Right lobe of liver (tissue), 6 donors: ENCODE data around the gene BRDT. TPM values are rescaled to one million over a fixed set of nuclear protein-coding genes. Genes with fewer than 3 reads are reported as not detected.

Experiments
- ATAC-seq, 4 donors: fragments of 200-7000 bp; cut with Tn5 transposase; one replicate each; pipeline ENCODE4 v1.9.1; 2020; ENCODE audit warnings: mild to moderate bottlenecking in 4 of 4, moderate library complexity in 4 of 4
- DNase-seq, 3 donors: peaks; one replicate each; pipeline ENCODE4 v3.0.0-alpha.2; 2020
- H3K27ac ChIP-seq, 3 donors: fragments of 200-600 bp; one replicate each; pipeline ENCODE4 v1.8.0; 2022
- H3K27me3 ChIP-seq, 2 donors: fragments of 200-600 bp; one replicate each; pipeline ENCODE4 v1.8.0; 2022
- H3K36me3 ChIP-seq, 4 donors: fragments of 200-600 bp; sonication (generic) in 1 of 4; one replicate each; pipeline versions ENCODE4 v1.5.1 to v1.8.0; 2017 to 2022; ENCODE audit warnings: control low read depth in 1 of 4
- H3K4me1 ChIP-seq, 4 donors: fragments of 200-600 bp; sonication (generic) in 1 of 4; one replicate each; pipeline versions ENCODE4 v1.5.1 to v1.8.0; 2017 to 2022; ENCODE audit warnings: control low read depth in 1 of 4
- H3K4me3 ChIP-seq, 3 donors: fragments of 200-600 bp; one replicate each; pipeline ENCODE4 v1.8.0; 2022
- H3K9me3 ChIP-seq, 4 donors: fragments of 200-600 bp; sonication (generic) in 1 of 4; one replicate each; pipeline versions ENCODE4 v1.5.1 to v1.8.0; 2017 to 2022; ENCODE audit warnings: control low read depth in 1 of 4
- POLR2A ChIP-seq: fragments of 450-650 bp; IDR thresholded peaks from one replicate; pipeline ENCODE4 v1.6.1; 2017; ENCODE audit warnings: antibody characterized with exemption, mild to moderate bottlenecking
- WGBS: methylation state at CpG from one replicate; pipeline ENCODE4 v1.1.6; 2018; ENCODE audit warnings: low coverage, low lambda C conversion rate; ENCODE audit not compliant: insufficient coverage; ENCODE audit errors: missing lambda C conversion rate; 5-methylcytosine and 5-hydroxymethylcytosine counted together
- intact Hi-C, 2 donors: fragments of 100-400 bp; cut with DNase I; formaldehyde crosslinking; loops; one replicate each; pipeline versions ENCODE4 v1.11.2 to v1.14.1; 2022
- total RNA-seq, 6 experiments: library from RNA; depleted of rRNA in 2 of 6; stranded (reverse); fragments of >200 nt in 2 of 6; fragmentation: NEBNext Ultra II Directional in 3 of 6; extraction: Animal tissue kit (Norgen Biotek cat#: 25700) in 3 of 6; gene quantifications; one replicate each; pipeline versions ENCODE4 v1.1.0 to v1.2.4, GENCODE V29; 2016 to 2023
- TF ChIP-seq, protein P1 (sequence below), 4 donors: fragments of 200-600 bp in 3 of 4; fragments of 450-650 bp in 1 of 4; IDR thresholded peaks; one replicate each; pipeline versions ENCODE4 v1.5.1 to v1.8.0; 2016 to 2022; ENCODE audit warnings: antibody characterized with exemption in 4 of 4, mild to moderate bottlenecking in 2 of 4
- donor health status: DM: no; HTN: yes; CAD: no.
- donor health status: DM: no; HTN: no; CAD: no.
- donor health status: DM: no; HTN: no; CAD: no.
- donor health status: DM: no; HTN: yes; CAD: no.
- donor health status: DM: no; HTN: yes; CAD: no.

The BRDT gene
- total RNA-seq, 6 experiments from 2014 or later, result not detected

DNA sequence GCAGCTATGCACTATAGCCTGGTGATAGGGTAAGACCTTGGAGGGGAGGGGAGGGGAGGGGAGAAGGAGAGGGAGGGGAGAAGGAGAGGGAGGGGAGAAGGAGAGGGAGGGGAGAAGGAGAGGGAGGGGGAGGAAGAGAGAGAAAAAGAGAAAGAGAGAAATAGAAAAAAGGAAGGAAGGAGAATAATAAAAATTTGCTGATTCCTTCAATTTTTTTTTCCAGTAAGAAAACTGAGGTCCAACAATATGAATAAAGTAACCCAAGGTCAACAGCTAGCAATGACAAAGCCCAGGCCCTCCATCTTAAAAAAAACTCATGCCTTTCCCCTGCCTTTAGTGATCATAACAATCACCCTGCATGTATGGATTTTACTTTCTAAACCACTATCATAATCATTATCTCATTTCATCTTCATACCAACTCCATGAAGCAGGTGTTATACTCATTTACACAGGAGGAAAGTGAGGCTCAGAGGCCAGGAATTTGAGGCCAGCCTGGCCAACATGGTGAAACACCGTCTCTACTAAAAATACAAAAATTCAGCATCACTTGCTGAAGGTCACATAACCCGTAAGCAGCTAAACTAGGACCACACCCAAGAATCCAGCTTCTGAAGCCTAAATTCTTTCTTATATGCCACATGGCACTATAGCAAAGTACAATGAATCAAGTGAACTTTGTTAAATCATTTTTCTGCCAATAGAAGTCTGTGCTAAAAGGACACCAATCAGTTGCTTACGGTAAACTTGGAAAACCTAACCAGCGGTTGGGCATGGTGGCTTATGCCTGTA is 23.4 kb upstream of the BRDT start:
- Histone ChIP-seq H3K27me3 (no peaks in the 10 kb centered on the region), H3K27ac (no peak overlapping the region), H3K9me3 (no peaks in the 10 kb centered on the region), H3K4me3 (no peak overlapping the region), H3K36me3 (no peaks in the 10 kb centered on the region), H3K4me1 (no peaks in the 10 kb centered on the region)
- TF ChIP-seq, protein P1, sequence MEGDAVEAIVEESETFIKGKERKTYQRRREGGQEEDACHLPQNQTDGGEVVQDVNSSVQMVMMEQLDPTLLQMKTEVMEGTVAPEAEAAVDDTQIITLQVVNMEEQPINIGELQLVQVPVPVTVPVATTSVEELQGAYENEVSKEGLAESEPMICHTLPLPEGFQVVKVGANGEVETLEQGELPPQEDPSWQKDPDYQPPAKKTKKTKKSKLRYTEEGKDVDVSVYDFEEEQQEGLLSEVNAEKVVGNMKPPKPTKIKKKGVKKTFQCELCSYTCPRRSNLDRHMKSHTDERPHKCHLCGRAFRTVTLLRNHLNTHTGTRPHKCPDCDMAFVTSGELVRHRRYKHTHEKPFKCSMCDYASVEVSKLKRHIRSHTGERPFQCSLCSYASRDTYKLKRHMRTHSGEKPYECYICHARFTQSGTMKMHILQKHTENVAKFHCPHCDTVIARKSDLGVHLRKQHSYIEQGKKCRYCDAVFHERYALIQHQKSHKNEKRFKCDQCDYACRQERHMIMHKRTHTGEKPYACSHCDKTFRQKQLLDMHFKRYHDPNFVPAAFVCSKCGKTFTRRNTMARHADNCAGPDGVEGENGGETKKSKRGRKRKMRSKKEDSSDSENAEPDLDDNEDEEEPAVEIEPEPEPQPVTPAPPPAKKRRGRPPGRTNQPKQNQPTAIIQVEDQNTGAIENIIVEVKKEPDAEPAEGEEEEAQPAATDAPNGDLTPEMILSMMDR (IDR thresholded peaks at IDR 0.05), result no peak
- TF ChIP-seq POLR2A, result no peak
- DNase-seq (no peak), ATAC-seq (no peak)
- intact Hi-C loops, result loop anchor here (10.0 kb wide), 2 partner anchors 391 to 411 kb away; no protein-coding TSS in a partner anchor
- 87% methylated on average over 4 of the region's 4 CpGs for WGBS

DNA sequence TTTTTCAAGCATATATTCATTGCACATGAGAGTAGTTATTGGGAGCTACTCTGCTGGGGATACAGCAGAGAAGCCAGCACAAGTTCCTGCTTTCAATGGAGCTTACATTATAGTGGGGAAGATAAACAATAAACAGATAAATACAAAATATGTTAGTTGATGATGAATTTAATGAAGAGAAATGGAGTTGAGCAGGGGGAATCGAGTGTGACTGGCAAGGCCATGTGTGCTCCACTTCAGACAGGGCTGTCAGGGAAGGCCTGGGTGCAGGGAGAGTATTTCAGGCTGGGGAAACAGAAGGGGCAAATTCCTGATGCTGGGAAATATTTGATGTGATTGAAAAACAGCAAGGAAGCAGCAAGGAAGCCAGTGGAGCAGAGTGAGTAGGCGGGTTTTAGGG is 21.2 kb upstream of the BRDT start:
- no peaks in the 10 kb centered on the region for H3K9me3 ChIP-seq
- no peaks in the 10 kb centered on the region for H3K27me3 ChIP-seq
- no peak for TF ChIP-seq POLR2A
- no peaks in the 10 kb centered on the region for H3K36me3 ChIP-seq
- intact Hi-C loops, result loop anchor here (10.0 kb wide), 2 partner anchors 393 to 413 kb away; no protein-coding TSS in a partner anchor
- DNase-seq (no peak), ATAC-seq (no peak)
- no peak overlapping the region for H3K4me3 ChIP-seq
- H3K27ac ChIP-seq, result no peak overlapping the region
- WGBS, result 62% methylated on average over 2 of the region's 2 CpGs
- H3K4me1 ChIP-seq, result no peaks in the 10 kb centered on the region

DNA sequence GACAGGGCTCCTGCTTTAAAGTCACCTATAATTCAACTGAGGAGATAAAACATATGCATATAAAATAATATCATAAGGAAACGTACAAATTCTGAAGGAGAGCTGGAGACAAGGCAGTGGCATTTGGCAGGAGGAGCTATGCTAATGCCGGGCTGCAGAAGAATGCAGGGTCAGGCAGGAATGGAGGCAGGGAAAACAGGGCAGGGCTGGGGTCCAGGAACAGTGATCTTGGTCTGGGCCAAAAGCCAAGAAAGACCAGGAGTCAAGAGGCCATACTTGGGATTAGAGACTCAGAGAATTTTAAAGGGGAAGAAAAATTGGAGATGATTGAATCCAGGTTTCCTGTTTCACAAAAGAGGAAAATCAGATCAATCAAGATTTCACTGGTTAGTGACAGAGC is 20.0 kb upstream of the BRDT start:
- ATAC-seq (peak; percentile 38 to 61 (median 44)), DNase-seq (peak in 1 of 3 donors; percentile 47)
- no peaks in the 10 kb centered on the region for H3K27me3 ChIP-seq
- intact Hi-C loops, result loop anchor here (10.0 kb wide), 2 partner anchors 394 to 414 kb away; no protein-coding TSS in a partner anchor
- H3K9me3 ChIP-seq, result no peaks in the 10 kb centered on the region
- WGBS, result 15% methylated on average over 2 of the region's 2 CpGs
- no peak for TF ChIP-seq POLR2A
- TF ChIP-seq, protein P1 (IDR thresholded peaks at IDR 0.05), result no peak
- no peak overlapping the region for H3K4me3 ChIP-seq
- no peaks in the 10 kb centered on the region for H3K36me3 ChIP-seq
- no peaks in the 10 kb centered on the region for H3K4me1 ChIP-seq
- H3K27ac ChIP-seq, result no peak overlapping the region

DNA sequence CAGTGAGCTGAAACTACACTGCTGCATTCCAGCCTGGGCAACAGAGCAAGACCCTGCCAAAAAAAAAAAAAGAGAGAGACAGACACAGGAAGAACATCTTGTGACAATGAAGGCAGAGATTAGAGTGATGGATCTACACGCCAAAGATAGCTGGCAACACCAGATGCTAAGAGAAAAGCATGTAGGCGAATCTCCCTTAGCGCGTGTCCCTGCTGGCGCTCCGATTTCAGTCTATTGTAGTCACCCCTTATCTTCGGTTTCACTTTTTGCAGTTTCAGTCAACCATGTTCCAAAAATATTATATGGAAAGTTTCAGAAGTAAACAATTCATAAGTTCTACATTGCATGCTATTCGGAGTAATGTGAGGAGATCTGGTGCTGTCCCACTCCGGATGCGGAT is 11.6 kb upstream of the BRDT start:
- no peak overlapping the region for H3K4me3 ChIP-seq
- ATAC-seq (no peak), DNase-seq (no peak)
- no peaks in the 10 kb centered on the region for H3K36me3 ChIP-seq
- no peaks in the 10 kb centered on the region for H3K9me3 ChIP-seq
- H3K27ac ChIP-seq, result no peak overlapping the region
- no peaks in the 10 kb centered on the region for H3K27me3 ChIP-seq
- TF ChIP-seq, protein P1 (IDR thresholded peaks at IDR 0.05), result no peak
- TF ChIP-seq POLR2A, result no peak
- no peaks in the 10 kb centered on the region for H3K4me1 ChIP-seq
- intact Hi-C loops, result no loop called here
- WGBS, result 81% methylated on average over 9 of the region's 10 CpGs

DNA sequence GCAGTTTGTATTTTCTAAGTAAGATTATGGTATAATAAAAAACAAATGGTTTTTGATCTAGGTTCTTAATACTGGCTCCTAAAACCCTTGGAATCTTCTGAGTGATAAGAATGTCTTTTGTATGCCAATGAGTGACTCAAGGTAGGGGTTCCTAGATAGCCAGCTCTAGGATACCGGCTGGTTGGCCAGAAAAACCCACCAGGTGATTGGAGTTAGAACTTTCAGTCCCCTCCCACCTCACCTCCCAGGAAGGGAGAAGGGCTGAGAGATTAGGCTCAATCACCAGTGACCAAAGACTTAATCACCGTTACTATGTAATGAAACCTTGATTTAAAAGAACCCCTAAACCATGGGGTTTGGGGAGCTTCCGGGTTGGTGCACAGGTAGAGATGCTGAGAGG is 8.7 kb upstream of the BRDT start:
- Histone ChIP-seq H3K4me1 (no peaks in the 10 kb centered on the region), H3K4me3 (no peak overlapping the region), H3K27me3 (no peaks in the 10 kb centered on the region), H3K27ac (no peak overlapping the region), H3K9me3 (no peaks in the 10 kb centered on the region), H3K36me3 (no peaks in the 10 kb centered on the region)
- intact Hi-C loops, result no loop called here
- 64% methylated on average over 3 of the region's 3 CpGs for WGBS
- DNase-seq (no peak), ATAC-seq (no peak)
- TF ChIP-seq POLR2A, result no peak
- TF ChIP-seq, protein P1 (IDR thresholded peaks at IDR 0.05), result no peak
